ENCODE measurements around the gene GAREM1. TPM values are rescaled to one million over a fixed set of nuclear protein-coding genes. Genes with fewer than 3 reads are reported as not detected.

GAREM1 gene
- total and polyA plus RNA-seq, 9 of the 15 experiments (the other 6 are each of a cell fraction or from before 2014, with no cell fraction given) = 0.03 to 0.33 (median 0.07) TPM; not detected in 1

- Histone ChIP-seq H3K9me3 (replicated peaks; ENCODE audit: control insufficient read depth, insufficient read depth, low read depth, low read length) (no peaks in the 10 kb centered on the region), H4K20me1 (replicated peaks; ENCODE audit: control insufficient read depth, insufficient read depth, low read length) (no peaks in the 10 kb centered on the region), H3K4me3 (no peak overlapping the region), H3K9ac (ENCODE audit: insufficient read depth in 1 of 2, low read depth in 2 of 2, low read length in 2 of 2) (no peak overlapping the region), H3K27ac (ENCODE audit: extremely low read depth, low read depth, low read length) (no peak overlapping the region), H2AFZ (ENCODE audit: low read depth, low read length) (no peak overlapping the region), H3K27me3 (ENCODE audit: control insufficient read depth in 2 of 2, insufficient read depth in 2 of 2, low read length in 2 of 2) (no peaks in the 10 kb centered on the region), H3K36me3 (ENCODE audit: control insufficient read depth, insufficient read depth, low read length) (no peaks in the 10 kb centered on the region), H3K79me2 (ENCODE audit: control insufficient read depth, insufficient read depth, low read length) (no peaks in the 10 kb centered on the region), H3K4me2 (ENCODE audit: insufficient read depth, low read length) (no peak overlapping the region), H3K4me1 (replicated peaks in 1 of 2; ENCODE audit: control insufficient read depth in 2 of 2, insufficient read depth in 2 of 2, low read length in 2 of 2) (no peaks in the 10 kb centered on the region), H3K9me1 (ENCODE audit: control insufficient read depth, insufficient read depth, low read length) (no peaks in the 10 kb centered on the region)
- in situ Hi-C loops (cut with MboI) (no loop called here), intact Hi-C loops (cut with micrococcal nuclease) (loop anchor here (10.0 kb wide), 1 partner anchor 204 kb away; no protein-coding TSS in a partner anchor)
- no peak for DNase-seq (ENCODE audit: extremely low read depth in 1 of 4, low spot score in 3 of 4)
- TF ChIP-seq RUNX1 (IDR thresholded peaks at IDR 0.05; ENCODE audit: low read depth) (no peak), TRIM24 (IDR thresholded peaks at IDR 0.05) (no peak), STAT5A (IDR thresholded peaks at IDR 0.05; ENCODE audit: borderline replicate concordance, low read length) (no peak), USF2 (CRISPR knock-in tag; IDR thresholded peaks at IDR 0.05) (no peak), EZH2 (IDR thresholded peaks at IDR 0.05; ENCODE audit: borderline replicate concordance, low read depth, low read length) (no peak), PHTF2 (CRISPR knock-in tag; IDR thresholded peaks at IDR 0.05) (no peak), KLF10 (CRISPR knock-in tag; IDR thresholded peaks at IDR 0.05) (no peak), CBX1 (IDR thresholded peaks at IDR 0.05; ENCODE audit: low read depth) (no peak), CBX5 (IDR thresholded peaks at IDR 0.05; ENCODE audit: borderline replicate concordance, low read depth) (no peak), STAG1 (CRISPR knock-in tag; IDR thresholded peaks at IDR 0.05; ENCODE audit: borderline replicate concordance) (no peak), MYBL2 (IDR thresholded peaks at IDR 0.05; ENCODE audit: low read depth) (no peak), MYBL2 (CRISPR knock-in tag; IDR thresholded peaks at IDR 0.05; ENCODE audit: borderline replicate concordance) (no peak), TEAD2 (tag; IDR thresholded peaks at IDR 0.05) (no peak), MAFF (IDR thresholded peaks at IDR 0.05; ENCODE audit: low read length) (no peak), ZNF76 (CRISPR knock-in tag; IDR thresholded peaks at IDR 0.05; ENCODE audit: borderline replicate concordance) (no peak)
- CTCF ChIA-PET (ENCODE audit: low intra/inter-chr PET ratio) = no interaction called here
- ATAC-seq = no peak
- POLR2A ChIA-PET = no interaction called here
- 5% methylated on average over 9 of the region's 9 CpGs for WGBS (ENCODE audit: insufficient coverage, low coverage, missing lambda C conversion rate)
- BruUV-seq (replicated peaks) = no TSS peak
- FAIRE-seq = no peak
Observed at GRCh38 chr18:32358529-32358928, 112.2 kb downstream of the GAREM1 start.
